Trophoblast cell (in vitro differentiated cells and primary cell): ENCODE results near the gene OSBPL9.

ENCODE experiments used
- DNase-seq, 2 donors: peaks; one replicate each; pipeline ENCODE4 v3.0.0-alpha.2; 2016
- H2AFZ ChIP-seq: 2 replicates; pipeline ENCODE4 v1.6.1; 2013; ENCODE audit warnings: low read length, moderate library complexity, mild to moderate bottlenecking; ENCODE audit not compliant: insufficient read depth, poor library complexity
- H2AK5ac ChIP-seq: 2 replicates; pipeline ENCODE4 v1.6.1; 2013; ENCODE audit warnings: mild to moderate bottlenecking, low read length
- H2BK120ac ChIP-seq: 2 replicates; pipeline ENCODE4 v1.6.1; 2013; ENCODE audit warnings: low read length, mild to moderate bottlenecking, moderate library complexity; ENCODE audit not compliant: insufficient read depth, poor library complexity
- H2BK12ac ChIP-seq: 2 replicates; pipeline ENCODE4 v1.6.1; 2013; ENCODE audit warnings: mild to moderate bottlenecking, low read length, moderate library complexity
- H2BK5ac ChIP-seq: 2 replicates; pipeline ENCODE4 v1.6.1; 2013; ENCODE audit warnings: low read length, low read depth, moderate library complexity, mild to moderate bottlenecking; ENCODE audit not compliant: poor library complexity
- H3K14ac ChIP-seq: 2 replicates; pipeline ENCODE4 v1.6.1; 2013; ENCODE audit warnings: mild to moderate bottlenecking, low read length
- H3K18ac ChIP-seq: 2 replicates; pipeline ENCODE4 v1.6.1; 2013; ENCODE audit warnings: mild to moderate bottlenecking, low read length
- H3K23ac ChIP-seq: 2 replicates; pipeline ENCODE4 v1.6.1; 2013; ENCODE audit warnings: low read length
- H3K27ac ChIP-seq: 2 replicates; pipeline ENCODE4 v1.5.1; 2013; ENCODE audit warnings: low read depth, mild to moderate bottlenecking, inconsistent platforms, low read length, moderate library complexity
- H3K27me3 ChIP-seq: 2 replicates; pipeline ENCODE4 v1.6.1; 2013; ENCODE audit warnings: inconsistent platforms, mild to moderate bottlenecking, low read length, moderate library complexity; ENCODE audit not compliant: insufficient read depth
- H3K36me3 ChIP-seq, 2 experiments: 1 replicate in 1 of 2; 2 replicates in 1 of 2; pipeline ENCODE4 v1.6.1; 2013; ENCODE audit warnings: low read length in 2 of 2, mild to moderate bottlenecking in 2 of 2, moderate library complexity in 1 of 2; ENCODE audit not compliant: insufficient read depth in 2 of 2, control insufficient read depth in 1 of 2
- H3K4ac ChIP-seq: 2 replicates; pipeline ENCODE4 v1.6.1; 2013; ENCODE audit warnings: low read depth, mild to moderate bottlenecking, low read length, moderate library complexity
- H3K4me1 ChIP-seq, 2 experiments: 1 replicate in 1 of 2; 2 replicates in 1 of 2; pipeline ENCODE4 v1.6.1; 2013; ENCODE audit warnings: low read length in 2 of 2, mild to moderate bottlenecking in 2 of 2, moderate library complexity in 1 of 2; ENCODE audit not compliant: insufficient read depth in 2 of 2, control insufficient read depth in 1 of 2
- H3K4me2 ChIP-seq: 2 replicates; pipeline ENCODE4 v1.6.1; 2013; ENCODE audit warnings: inconsistent platforms, mild to moderate bottlenecking, low read length, moderate library complexity
- H3K4me3 ChIP-seq: 2 replicates; pipeline ENCODE4 v1.5.1; 2013; ENCODE audit warnings: mild to moderate bottlenecking, low read depth, low read length, inconsistent platforms
- H3K79me1 ChIP-seq: one replicate; pipeline ENCODE4 v1.6.1; 2013; ENCODE audit warnings: low read length
- H3K79me2 ChIP-seq: 2 replicates; pipeline ENCODE4 v1.6.1; 2013; ENCODE audit warnings: low read length, mild to moderate bottlenecking; ENCODE audit not compliant: control insufficient read depth, insufficient read depth, poor library complexity
- H3K9ac ChIP-seq: 2 replicates; pipeline ENCODE4 v1.6.1; 2013; ENCODE audit warnings: mild to moderate bottlenecking, low read length
- H3K9me3 ChIP-seq: 2 replicates; pipeline ENCODE4 v1.6.1; 2013; ENCODE audit warnings: low read depth, mild to moderate bottlenecking, control low read depth, inconsistent platforms, low read length; ENCODE audit not compliant: insufficient read depth
- H4K12ac ChIP-seq: 2 replicates; pipeline ENCODE4 v1.6.1; 2013; ENCODE audit warnings: low read depth, mild to moderate bottlenecking, low read length, moderate library complexity
- H4K8ac ChIP-seq: 2 replicates; pipeline ENCODE4 v1.6.1; 2013; ENCODE audit warnings: low read depth, mild to moderate bottlenecking, low read length, moderate library complexity
- H4K91ac ChIP-seq: one replicate; pipeline ENCODE4 v1.6.1; 2013; ENCODE audit warnings: low read depth, mild to moderate bottlenecking, low read length, moderate library complexity
- WGBS: extraction: QIAGEN DNeasy Blood & Tissue Kit; methylation state at CpG from one replicate; pipeline ENCODE4 v1.1.7; 2013; ENCODE audit warnings: missing lambda C conversion rate; ENCODE audit not compliant: insufficient read length, insufficient coverage; ENCODE audit errors: extremely low coverage; 5-methylcytosine and 5-hydroxymethylcytosine counted together

The OSBPL9 gene

GRCh38 chr1:51794868-51795267 is 178.0 kb downstream of the OSBPL9 start:
- H3K79me1 ChIP-seq = no peaks in the 10 kb centered on the region
- no peak overlapping the region for H3K23ac ChIP-seq
- no peak overlapping the region for H3K4me3 ChIP-seq

GRCh38 chr1:51799372-51799771 is 182.5 kb downstream of the OSBPL9 start:
- no CpG with 5 or more reads among the region's 2 CpGs for WGBS
- no peaks in the 10 kb centered on the region for H3K9me3 ChIP-seq
- H2BK5ac ChIP-seq = no peak overlapping the region
- no peak overlapping the region for H3K9ac ChIP-seq
- no peak overlapping the region for H4K12ac ChIP-seq
- no peak overlapping the region for H3K27ac ChIP-seq
- H3K23ac ChIP-seq = no peak overlapping the region
- no peaks in the 10 kb centered on the region for H3K4me1 ChIP-seq
- H3K18ac ChIP-seq = no peak overlapping the region
- H3K79me1 ChIP-seq = no peaks in the 10 kb centered on the region
- H2BK120ac ChIP-seq = no peak overlapping the region
- H2AFZ ChIP-seq = no peak overlapping the region
- peaks cover 15 to 19% of the 10 kb centered on the region in 2 experiments for H3K36me3 ChIP-seq
- no peak for DNase-seq
- no peaks in the 10 kb centered on the region for H3K79me2 ChIP-seq
- no peak overlapping the region for H2BK12ac ChIP-seq
- no peak overlapping the region for H3K4me3 ChIP-seq
- no peak overlapping the region for H3K4me2 ChIP-seq
- H4K8ac ChIP-seq = no peak overlapping the region
- no peak overlapping the region for H4K91ac ChIP-seq
- H3K27me3 ChIP-seq = no peaks in the 10 kb centered on the region
- no peak overlapping the region for H3K4ac ChIP-seq
- H2AK5ac ChIP-seq = no peak overlapping the region
- H3K14ac ChIP-seq = no peak overlapping the region

More at GRCh38 chr1:51794868-51795267, 178.0 kb downstream of the OSBPL9 start:
- no peak overlapping the region for H3K14ac ChIP-seq
- H3K4me1 ChIP-seq = peaks cover 0 to 5% of the 10 kb centered on the region in 2 experiments
- H3K27ac ChIP-seq = no peak overlapping the region
- H4K8ac ChIP-seq = no peak overlapping the region
- no peak overlapping the region for H3K18ac ChIP-seq
- no peak overlapping the region for H2AFZ ChIP-seq
- no peak overlapping the region for H4K12ac ChIP-seq
- H3K4ac ChIP-seq = no peak overlapping the region
- peaks cover 26 to 45% of the 10 kb centered on the region in 2 experiments for H3K36me3 ChIP-seq
- no peaks in the 10 kb centered on the region for H3K79me2 ChIP-seq
- no peak overlapping the region for H2AK5ac ChIP-seq
- no peaks in the 10 kb centered on the region for H3K9me3 ChIP-seq
- no peak overlapping the region for H2BK12ac ChIP-seq
- DNase-seq = no peak
- H3K27me3 ChIP-seq = no peaks in the 10 kb centered on the region
- no peak overlapping the region for H2BK120ac ChIP-seq
- H3K4me2 ChIP-seq = no peak overlapping the region
- no peak overlapping the region for H2BK5ac ChIP-seq
- no peak overlapping the region for H4K91ac ChIP-seq
- no peak overlapping the region for H3K9ac ChIP-seq

GRCh38 chr1:51814513-51814912 is 197.6 kb downstream of the OSBPL9 start:
- H2AFZ ChIP-seq = no peak overlapping the region
- no peaks in the 10 kb centered on the region for H3K4me1 ChIP-seq
- no peaks in the 10 kb centered on the region for H3K27me3 ChIP-seq
- no peak overlapping the region for H4K91ac ChIP-seq
- no peak overlapping the region for H3K23ac ChIP-seq
- H3K4ac ChIP-seq = no peak overlapping the region
- H3K18ac ChIP-seq = no peak overlapping the region
- H2BK120ac ChIP-seq = no peak overlapping the region
- no peak overlapping the region for H3K14ac ChIP-seq
- H3K4me3 ChIP-seq = no peak overlapping the region
- no peak overlapping the region for H4K8ac ChIP-seq
- WGBS = no CpG with 5 or more reads among the region's 1 CpG
- H3K4me2 ChIP-seq = no peak overlapping the region
- no peak overlapping the region for H3K9ac ChIP-seq
- no peaks in the 10 kb centered on the region for H3K9me3 ChIP-seq
- H3K27ac ChIP-seq = no peak overlapping the region
- no peak overlapping the region for H2BK5ac ChIP-seq
- peaks cover 14 to 17% of the 10 kb centered on the region in 2 experiments for H3K36me3 ChIP-seq
- no peaks in the 10 kb centered on the region for H3K79me1 ChIP-seq
- H2AK5ac ChIP-seq = no peak overlapping the region
- no peak overlapping the region for H2BK12ac ChIP-seq
- no peak for DNase-seq
- no peaks in the 10 kb centered on the region for H3K79me2 ChIP-seq
- no peak overlapping the region for H4K12ac ChIP-seq

- Histone ChIP-seq H3K4me1 (no peaks in the 10 kb centered on the region), H3K18ac (no peak overlapping the region), H3K27ac (no peak overlapping the region), H3K27me3 (no peaks in the 10 kb centered on the region), H3K14ac (no peak overlapping the region), H4K91ac (no peak overlapping the region), H3K23ac (no peak overlapping the region), H3K79me1 (no peaks in the 10 kb centered on the region), H4K8ac (no peak overlapping the region), H3K4me3 (no peak overlapping the region), H3K4ac (no peak overlapping the region), H3K79me2 (no peaks in the 10 kb centered on the region), H3K4me2 (no peak overlapping the region), H4K12ac (no peak overlapping the region), H2BK5ac (no peak overlapping the region), H2AFZ (no peak overlapping the region), H2BK120ac (no peak overlapping the region), H3K36me3 (peaks cover 7 to 10% of the 10 kb centered on the region in 2 experiments), H3K9ac (no peak overlapping the region), H3K9me3 (no peaks in the 10 kb centered on the region), H2BK12ac (no peak overlapping the region), H2AK5ac (no peak overlapping the region)
- no CpG with 5 or more reads among the region's 3 CpGs for WGBS
- DNase-seq = no peak
Measured at GRCh38 chr1:51818487-51818886, 201.6 kb downstream of the OSBPL9 start.
